GM13976 (cell line): ENCODE results near the gene SOCS1.
"Not testable (repeated sequence)": the region's sequence is repeated elsewhere in the genome, so short reads cannot be mapped to it uniquely, and the experiment has no call there.

Experiments
- DNase-seq: peaks from one replicate; pipeline ENCODE4 v3.0.0; 2012; ENCODE audit warnings: low spot score
- in situ Hi-C: fragments of 300-500 bp; cut with MboI; formaldehyde crosslinking; loops from one replicate; pipeline ENCODE4 v1.12.0; 2022; ENCODE audit warnings: low sequenced_read_pairs, mixed read lengths, inconsistent platforms; ENCODE audit not compliant: unreplicated experiment
- TF ChIP-seq, protein P1 (sequence below): IDR thresholded peaks from 2 replicates; pipeline ENCODE4 v1.5.1; 2012; ENCODE audit warnings: borderline replicate concordance, mild to moderate bottlenecking; ENCODE audit not compliant: insufficient read depth; ENCODE audit errors: extremely low read depth, missing control alignments, control extremely low read depth

Gene SOCS1

DNA sequence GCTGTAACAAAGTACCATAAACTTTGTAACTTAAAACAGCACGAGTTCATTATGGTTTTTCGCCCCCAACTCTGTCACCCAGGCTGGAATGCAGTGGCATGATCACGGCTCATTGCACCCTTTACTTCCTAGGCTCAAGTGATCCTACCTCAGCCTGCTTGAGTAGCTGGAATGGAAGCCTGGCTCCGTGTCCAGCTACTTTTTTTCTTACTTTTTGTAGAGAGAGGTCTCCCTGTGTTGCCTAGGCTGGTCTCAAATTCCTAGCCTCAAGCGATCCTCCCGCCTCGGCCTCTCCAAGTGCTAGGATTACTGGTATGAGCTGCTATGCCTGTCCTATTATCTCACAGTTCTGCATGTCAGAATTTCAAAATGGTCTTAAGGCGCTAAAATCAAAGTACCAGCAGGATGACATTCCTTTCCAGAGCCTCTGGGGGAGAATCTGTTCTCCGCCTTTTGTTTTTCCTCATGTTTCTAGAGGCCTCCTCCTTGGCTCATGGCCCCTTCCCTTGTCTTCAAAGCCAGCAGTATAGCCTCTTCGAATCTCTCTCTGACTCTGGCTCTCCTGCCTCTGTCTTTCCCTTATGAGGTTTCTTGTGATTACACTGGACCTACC is 35.2 kb upstream of the SOCS1 start:
- in situ Hi-C loops: no loop called here
- DNase-seq: no peak
- TF ChIP-seq, protein P1, sequence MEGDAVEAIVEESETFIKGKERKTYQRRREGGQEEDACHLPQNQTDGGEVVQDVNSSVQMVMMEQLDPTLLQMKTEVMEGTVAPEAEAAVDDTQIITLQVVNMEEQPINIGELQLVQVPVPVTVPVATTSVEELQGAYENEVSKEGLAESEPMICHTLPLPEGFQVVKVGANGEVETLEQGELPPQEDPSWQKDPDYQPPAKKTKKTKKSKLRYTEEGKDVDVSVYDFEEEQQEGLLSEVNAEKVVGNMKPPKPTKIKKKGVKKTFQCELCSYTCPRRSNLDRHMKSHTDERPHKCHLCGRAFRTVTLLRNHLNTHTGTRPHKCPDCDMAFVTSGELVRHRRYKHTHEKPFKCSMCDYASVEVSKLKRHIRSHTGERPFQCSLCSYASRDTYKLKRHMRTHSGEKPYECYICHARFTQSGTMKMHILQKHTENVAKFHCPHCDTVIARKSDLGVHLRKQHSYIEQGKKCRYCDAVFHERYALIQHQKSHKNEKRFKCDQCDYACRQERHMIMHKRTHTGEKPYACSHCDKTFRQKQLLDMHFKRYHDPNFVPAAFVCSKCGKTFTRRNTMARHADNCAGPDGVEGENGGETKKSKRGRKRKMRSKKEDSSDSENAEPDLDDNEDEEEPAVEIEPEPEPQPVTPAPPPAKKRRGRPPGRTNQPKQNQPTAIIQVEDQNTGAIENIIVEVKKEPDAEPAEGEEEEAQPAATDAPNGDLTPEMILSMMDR: no peak

DNA sequence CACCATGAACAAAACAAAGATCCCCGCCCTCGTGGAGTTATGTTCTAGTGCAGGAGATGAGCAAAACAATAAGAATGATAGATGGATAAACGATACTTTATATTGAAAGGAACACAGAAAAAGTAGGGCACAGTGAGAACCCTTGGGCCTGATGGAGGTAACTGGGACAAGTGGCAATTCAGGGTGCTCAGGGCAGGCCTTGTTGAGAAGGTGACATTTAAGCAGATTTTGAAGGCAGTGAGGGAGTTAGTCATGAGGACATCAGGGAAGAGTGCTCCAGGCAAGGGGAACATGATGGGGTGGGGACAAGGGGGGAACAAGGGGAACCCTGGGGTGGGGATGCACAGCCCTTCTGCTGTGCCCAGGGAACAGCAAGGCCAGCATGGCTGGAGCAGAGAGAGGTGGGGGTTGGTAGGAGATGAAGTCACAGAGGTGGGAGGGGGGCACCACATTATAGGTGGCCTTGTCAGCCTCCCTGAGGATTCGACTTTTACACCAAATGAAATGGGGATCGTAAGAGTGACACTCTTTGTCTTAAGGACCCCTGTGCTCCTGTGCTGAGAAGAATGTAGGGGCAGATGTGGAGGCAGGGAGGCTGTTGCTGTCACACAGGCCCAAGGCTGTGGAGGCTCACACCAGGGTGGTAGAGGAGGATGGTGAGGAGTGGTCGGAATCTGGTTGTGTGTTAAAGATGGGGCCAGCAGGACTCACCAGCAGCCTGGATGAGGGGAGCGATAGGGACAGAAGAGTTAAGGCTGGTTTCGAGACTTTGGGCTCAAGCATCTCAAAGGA is 34.3 kb upstream of the SOCS1 start:
- in situ Hi-C loops: no loop called here
- TF ChIP-seq, protein P1: no peak
- no peak for DNase-seq

DNA sequence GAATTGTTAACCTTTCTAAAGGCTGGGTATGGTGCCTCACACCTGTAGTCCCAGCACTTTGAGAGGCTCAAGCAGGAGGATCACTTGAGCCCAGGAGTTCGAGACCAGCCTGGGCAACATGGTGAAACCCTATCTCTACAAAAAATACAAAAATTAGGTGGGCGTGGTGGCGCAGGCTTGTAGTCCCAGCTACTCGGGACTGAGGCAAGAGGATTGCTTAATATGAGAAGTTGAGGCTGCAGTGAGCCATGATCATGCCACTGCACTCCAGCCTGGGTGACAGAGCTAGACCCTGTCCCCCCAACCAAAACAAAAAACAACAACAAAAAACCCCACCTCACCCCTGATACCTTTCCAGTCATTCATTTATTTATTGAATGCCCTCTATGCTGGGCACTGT is 33.7 kb upstream of the SOCS1 start:
- in situ Hi-C loops, DNase-seq: not testable (repeated sequence)

DNA sequence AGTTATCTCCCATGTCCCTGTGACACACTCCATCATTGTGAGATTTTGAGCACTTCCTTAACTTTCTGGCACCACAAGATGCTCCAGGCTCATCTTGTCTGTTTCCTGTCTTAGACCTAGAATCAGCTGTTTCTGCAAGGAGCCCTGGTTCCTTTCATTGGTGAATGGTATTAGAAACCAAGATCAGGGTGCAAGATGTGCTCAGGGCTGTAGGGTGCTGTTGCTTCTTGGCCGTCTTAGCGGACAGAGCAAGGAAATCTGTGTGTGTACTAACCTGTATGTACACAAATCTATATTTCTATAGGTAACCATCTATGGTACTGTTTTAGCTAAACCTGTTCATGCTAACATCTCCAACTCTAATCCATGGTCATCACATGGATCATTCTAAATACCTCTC is 33.2 kb upstream of the SOCS1 start:
- TF ChIP-seq, protein P1: no peak
- DNase-seq: no peak
- in situ Hi-C loops: no loop called here

DNA sequence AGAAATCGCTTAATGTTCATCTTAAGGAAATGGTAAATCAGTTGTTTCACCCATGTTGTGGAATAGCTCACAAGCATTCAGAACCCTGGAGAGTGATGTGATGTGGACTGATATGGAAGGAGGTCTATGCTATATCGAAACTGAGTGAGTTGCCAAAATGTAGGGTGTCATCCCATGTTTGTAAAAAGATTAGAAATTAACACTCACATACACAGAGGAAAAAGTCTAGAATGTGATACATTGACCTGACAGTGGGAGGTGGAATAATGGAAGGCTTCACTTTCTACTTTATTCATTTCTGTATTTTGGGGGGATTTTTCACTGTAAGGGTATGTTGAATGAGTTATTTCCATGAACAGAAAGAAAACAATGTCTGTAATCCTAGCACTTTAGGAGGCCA is 29.8 kb upstream of the SOCS1 start:
- no peak for DNase-seq
- in situ Hi-C loops: no loop called here
- TF ChIP-seq, protein P1: no peak

DNA sequence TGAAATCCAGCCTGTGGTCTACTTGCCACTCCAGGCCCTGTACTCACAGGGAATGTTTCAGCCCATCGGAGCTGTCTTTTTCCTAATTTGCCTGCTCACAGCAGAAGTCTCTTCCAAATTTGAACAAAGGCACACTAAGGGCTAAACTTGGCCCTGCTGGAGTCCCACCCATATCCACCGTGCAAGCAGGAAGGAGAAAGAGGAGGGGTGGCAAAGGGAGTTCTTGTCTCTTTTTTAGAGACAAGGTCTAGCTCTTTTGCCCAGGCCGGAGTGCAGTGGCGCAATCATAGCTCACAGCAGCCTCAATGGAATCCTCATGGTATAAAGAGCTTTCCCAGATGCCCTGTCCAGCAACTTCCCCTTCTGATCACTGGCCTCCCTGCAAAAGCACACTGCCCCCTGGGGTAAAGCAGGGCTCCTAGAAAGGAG is 27.8 kb upstream of the SOCS1 start:
- in situ Hi-C loops: no loop called here
- TF ChIP-seq, protein P1: no peak
- DNase-seq: no peak
